Pulmonary artery endothelial cell (primary cell): ENCODE results near the gene ARRDC1. TPM values are rescaled to one million over a fixed set of nuclear protein-coding genes. Genes with fewer than 3 reads are reported as not detected.
A peak's percentile ranks its signal among the peaks of the same experiment; 100 is the strongest.
"Not testable (repeated sequence)": the region's sequence is repeated elsewhere in the genome, so short reads cannot be mapped to it uniquely, and the experiment has no call there.

Experiments used
- DNase-seq: peaks from one replicate; pipeline ENCODE4 v3.0.0-alpha.2; 2011; ENCODE audit warnings: low read depth, low spot score
- total RNA-seq: library from RNA; depleted of rRNA; stranded (reverse); fragments of >200 nt; gene quantifications from 2 replicates; pipeline ENCODE4 v1.2.3, GENCODE V29; 2014

Gene ARRDC1, protein sequence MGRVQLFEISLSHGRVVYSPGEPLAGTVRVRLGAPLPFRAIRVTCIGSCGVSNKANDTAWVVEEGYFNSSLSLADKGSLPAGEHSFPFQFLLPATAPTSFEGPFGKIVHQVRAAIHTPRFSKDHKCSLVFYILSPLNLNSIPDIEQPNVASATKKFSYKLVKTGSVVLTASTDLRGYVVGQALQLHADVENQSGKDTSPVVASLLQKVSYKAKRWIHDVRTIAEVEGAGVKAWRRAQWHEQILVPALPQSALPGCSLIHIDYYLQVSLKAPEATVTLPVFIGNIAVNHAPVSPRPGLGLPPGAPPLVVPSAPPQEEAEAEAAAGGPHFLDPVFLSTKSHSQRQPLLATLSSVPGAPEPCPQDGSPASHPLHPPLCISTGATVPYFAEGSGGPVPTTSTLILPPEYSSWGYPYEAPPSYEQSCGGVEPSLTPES
- total RNA-seq: 19.4 and 22.1 TPM in 2 replicates

DNA sequence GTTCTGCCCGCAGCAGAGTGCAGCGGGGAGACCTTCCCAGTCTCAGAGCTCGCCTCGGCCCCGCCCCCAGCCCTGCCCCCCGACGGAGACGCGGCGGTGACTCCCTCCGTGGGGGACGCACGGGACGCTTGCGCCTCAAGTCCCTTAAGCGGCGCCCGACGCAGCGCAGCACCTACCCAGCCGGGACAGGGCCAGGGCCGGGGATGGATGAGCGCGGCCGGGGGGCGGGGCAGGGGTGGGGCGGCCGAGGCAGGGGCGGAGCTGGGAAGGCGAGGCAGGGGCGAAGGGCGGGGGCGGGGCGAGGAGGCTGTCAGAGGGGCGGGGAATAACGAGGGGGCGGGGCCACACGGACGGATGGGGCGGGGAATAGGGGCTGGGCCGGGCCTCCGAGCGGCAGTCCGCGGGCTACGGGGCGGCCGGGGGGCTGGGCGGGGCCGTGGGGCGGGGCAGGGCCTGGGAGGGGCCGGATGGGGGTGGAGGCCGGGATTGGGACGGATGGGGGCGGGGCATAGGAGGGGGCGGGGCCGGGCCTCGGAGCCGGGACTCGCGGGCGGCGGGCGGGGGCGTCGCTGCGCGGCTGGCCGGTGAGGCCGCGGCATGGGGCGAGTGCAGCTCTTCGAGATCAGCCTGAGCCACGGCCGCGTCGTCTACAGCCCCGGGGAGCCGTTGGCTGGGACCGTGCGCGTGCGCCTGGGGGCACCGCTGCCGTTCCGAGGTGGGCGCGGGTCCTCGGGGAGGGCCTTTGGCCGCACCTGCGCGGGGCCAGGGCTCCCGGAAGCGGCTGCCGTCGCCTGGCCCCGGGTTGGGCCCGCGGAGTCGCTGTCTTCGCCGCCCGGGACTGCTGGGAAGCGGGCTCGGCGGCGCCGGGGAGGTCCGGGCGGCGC, at the start of gene ARRDC1:
ARRDC1 (plus strand) TSS at position 566 of the 884 bp plus-strand sequence; CDS start at position 598, 32 bp downstream.
- DNase-seq: peak; percentile 43

DNA sequence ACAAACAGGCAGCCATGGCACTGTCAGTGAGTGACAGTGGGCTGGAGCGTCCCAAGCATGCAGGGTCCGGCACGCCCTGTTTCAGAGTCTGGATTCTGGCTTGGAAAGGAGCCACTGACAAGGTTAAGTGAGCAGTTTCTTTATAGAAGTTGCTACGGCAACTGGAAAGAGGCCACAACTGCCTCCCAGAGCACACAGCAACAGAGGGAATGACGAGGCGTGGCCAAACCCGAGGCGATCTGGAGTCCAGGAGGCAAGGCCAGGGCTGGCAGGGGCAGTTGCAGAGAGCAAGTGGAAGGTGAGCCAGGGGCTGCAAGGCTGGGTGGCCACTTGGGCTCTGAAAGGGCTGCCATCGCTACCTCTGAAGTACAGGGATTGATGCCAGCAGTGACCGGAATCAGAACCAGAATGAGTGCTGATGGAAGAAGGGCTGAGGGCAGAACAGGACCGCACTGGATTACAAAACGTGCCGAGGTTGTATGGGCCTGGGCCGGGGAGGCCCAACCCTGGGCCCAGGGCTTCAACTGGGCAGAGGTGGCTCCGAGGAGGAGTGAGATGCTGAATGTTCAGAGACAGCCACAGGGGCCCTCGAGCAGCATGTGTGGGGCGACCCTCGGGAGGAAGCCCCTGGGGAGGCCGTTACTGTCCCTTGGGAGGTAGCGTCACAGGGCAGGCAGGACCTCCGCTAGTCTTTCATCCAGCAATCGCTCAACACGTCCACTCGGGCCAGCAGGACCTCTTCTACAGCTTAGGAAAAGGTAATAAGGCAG, 49.2 kb upstream of the ARRDC1 start:
- DNase-seq: no peak

DNA sequence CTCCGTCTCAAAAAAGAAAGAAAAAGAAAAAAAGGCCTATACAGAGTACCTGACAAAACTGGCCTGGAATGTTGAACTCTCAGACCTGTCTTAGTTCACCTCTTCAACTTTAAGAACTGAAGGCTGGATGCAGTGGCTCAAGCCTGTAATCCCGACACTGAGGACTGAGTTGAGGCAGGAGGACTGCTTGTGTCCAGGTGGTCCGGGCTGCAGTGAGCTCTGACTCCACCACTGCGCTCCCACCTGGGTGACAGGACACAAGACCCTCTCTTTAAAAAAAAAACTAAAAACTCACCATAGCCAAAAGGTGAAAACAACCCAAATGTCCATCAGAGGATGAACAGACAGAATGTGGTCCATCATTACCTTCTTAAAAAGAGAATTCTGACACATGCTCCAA, 47.4 kb upstream of the ARRDC1 start:
- DNase-seq: no peak

DNA sequence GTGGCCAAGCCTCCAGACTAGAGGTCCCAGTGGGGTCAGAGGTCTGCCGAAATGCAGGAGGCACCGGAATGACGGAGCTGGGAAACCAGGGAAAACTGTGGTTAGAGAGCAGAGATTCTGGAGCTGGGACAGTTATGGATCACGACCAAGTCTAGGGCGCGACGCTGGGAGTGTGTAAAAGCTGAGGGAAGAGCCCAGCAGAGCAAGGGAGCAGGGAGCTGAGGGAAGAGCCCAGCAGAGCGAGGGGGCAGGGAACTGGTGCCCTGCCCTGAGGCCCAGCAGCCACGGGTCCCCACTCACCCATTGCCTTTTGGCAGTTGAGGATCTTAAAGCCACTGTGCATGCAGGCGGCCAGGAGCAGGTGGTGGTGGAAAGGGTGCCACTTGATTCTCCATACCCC, 41.4 kb upstream of the ARRDC1 start:
- DNase-seq: no peak

DNA sequence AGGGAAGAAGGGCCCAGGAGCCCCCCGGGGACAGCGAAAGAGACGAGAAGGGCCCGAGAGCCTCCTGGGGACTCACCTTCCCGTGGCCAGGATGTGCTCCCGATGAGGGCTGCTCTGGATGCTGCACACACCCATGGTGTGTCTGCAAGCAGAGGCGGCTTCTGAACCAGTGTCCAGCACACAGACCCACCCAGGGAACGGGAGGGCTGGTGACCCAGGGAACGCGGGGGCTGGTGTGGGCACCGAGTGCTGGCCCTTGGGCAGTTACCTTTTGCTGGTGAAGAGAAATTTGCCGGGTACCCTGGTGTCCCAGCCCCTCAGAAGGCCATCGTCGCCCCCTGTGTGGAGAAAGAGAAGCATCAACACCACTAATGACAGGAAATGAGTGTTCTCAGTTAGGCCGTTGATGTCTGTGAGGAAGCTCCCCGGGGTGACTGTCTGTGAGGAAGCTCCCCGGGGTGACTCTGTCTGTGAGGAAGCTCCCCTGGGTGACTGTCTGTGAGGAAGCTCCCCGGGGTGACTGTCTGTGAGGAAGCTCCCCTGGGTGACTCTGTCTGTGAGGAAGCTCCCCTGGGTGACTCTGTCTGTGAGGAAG, 40.6 kb upstream of the ARRDC1 start:
- DNase-seq: no peak

DNA sequence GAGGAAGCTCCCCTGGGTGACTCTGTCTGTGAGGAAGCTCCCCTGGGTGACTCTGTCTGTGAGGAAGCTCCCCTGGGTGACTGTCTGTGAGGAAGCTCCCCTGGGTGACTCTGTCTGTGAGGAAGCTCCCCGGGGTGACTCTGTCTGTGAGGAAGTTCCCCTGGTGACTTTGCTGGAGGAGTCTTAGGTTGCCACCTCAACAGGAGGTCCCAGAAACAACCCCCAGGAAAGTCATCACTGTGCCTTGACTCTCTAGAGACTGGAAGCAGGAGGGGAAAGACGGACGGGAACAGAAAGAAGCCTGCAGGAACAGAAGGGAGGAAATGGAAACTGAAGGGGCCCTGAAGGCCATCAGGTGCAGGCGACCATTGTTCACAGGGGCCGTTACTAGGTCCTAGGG, 37.0 kb upstream of the ARRDC1 start:
- not testable (repeated sequence) for DNase-seq

DNA sequence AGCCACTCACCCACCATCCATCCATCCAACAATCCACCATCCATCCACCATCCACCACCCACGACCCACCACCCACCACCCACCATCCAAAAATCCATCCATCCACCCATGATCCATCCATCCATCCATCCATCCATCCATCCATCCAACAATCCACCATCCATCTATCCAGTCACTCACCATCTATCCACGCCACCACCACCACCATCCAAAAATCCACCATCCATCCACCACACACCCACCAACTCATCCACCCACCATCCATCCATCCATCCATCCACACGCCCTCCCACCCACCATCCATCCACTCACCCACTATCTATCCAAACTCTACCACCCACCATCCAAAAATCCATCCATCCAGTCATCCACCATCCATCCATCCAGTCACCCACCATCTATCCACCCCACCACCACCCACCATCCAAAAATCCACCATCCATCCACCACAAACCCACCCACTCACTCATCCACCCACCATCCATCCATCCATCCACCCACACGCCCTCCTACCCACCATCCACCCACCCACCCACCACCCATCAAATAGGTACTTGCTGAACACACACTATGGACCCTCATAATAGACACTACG, 35.8 kb upstream of the ARRDC1 start:
- DNase-seq: no peak

DNA sequence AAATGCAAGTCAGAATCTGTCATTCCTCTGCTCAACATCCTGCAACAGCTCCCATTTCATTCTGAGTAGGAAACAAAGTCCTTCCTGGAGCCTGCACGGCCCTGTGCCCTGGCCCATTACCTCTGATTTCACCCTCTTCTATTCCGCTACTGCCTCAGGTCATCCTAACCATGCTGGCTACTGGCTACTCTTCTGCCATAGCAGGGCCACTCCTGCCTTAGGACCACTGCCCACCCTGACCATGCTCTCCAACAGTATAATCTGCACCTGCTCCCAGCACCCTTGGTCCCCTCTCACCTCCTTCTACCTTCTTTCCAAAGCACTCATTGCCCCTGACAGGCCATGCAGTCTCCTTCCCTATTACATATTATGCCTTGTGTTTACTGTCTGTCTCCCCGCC, 34.9 kb upstream of the ARRDC1 start:
- no peak for DNase-seq

DNA sequence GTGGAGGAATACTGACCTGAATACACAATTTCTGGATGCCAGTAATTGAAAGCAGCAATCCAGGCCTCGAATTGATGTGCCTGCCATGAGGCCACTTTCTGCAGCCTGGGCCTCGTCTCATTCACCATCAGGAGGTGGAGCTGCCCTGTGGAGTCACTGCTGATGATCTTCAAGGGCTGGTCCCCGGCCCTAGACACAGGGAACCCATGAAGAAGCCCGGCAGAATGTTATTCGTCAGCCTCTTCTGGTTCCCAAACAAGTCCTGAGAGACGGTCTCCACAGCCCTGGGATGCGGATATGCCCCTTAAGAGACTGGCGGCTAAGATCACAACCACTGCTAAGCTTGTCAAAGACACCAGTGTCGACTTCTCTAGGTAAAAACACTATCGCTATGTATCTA, 31.3 kb upstream of the ARRDC1 start:
- no peak for DNase-seq

DNA sequence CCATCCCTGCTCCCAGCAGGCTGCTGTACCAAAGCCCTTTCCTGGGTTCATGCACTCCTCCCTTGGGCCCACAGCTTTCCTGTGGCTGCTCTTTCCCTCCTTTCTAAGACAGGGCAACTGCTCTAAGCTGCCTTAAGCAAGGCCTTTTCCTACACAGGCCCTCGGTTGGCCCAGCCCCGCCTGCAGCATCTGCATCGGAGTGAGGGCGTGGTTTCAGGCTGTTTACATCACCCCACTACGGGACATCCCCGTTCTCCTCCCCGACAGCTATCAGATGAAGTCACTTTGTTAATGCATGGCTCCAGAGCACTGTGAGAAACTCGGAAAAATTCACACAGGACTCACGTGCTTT, 30.1 kb upstream of the ARRDC1 start:
- DNase-seq: no peak

DNA sequence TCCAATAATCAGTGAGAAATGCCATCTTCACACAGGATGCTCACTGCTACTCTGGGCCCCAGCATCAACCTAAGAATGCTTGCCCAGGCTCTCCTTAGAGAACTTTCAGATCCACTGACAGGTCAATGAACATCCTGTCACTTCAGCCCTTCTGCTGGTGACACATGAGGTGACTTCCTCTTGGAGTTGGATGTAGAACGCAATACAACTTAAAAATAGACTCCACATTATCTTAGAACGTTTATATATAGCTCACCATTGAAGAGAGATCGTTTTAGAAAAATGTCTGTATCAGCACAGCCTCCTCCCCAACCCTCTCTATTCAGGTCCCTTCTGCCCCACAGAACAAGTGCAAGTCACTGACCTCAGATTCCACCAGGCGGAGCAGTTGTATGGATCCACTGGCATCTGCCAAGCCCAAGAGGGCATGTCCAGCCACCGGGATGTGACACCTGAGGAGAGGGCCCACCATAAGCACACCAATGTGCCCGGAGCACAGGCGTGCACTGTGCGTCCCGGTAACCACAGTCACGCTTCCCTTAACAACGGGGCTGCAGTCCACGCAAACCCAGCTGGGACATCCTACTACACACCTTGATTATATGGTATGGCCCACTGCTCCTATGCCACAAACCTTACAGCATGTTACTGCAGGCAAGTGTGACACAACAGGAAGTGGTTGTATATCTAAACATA, 29.6 kb upstream of the ARRDC1 start:
- DNase-seq: no peak

DNA sequence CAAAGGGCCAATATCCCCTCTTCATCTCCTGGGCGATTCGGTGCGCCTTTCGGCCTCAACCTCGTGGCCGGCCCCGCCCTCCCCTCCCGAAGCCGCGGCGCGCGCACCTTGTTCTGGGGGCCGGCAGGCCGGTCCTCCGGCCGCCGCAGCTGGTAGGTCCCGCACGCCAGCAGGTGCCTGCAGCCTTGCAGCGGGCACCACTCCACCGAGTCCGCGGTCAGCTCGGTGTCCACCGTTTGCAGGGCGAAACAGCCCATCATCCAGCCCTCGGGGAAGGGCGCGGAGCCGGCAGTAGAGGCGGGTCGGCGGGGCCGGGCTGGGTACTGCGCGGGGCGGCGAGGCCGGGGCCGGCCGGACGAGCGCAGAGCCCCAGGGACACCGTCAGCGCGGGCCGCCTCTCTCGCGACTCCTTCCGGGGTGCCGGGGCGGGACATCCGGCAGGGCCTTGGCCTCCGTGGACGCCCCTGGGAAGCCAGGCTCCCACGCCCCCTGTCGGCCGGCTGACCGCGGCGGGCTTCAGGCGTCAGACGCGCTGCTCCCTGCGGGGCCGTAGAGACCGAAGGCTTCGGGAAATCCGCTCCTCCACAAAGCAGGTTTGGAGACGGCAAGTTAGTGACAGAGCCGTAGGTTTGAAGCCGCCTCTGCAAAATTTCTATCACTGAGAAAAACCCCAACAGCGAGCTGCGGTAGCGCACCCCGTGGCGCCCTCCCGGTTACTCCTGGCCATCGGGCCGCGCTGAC, 26.8 kb upstream of the ARRDC1 start, which contains the start of gene DPH7:
DPH7 (minus strand) TSS at position 408 of the 741 bp plus-strand sequence; CDS start at position 260, 148 bp downstream.
- DNase-seq: peak; percentile 62

DNA sequence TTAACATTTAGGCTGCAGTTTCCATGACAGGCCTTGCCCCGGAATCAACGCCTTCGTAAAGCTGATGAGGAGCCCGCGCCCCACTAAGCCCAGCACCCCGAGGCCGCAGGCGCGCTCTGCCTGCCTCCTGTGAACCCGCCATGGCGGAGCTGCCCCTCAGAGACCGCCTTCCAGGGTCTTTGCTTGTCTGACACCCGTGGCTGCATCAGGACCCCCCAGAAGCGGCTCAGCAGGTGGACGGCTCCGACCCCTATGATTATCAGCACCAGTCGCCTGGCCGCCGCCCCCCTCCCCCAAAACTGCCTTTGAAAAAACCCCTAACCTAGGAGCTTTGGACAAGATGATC, 26.3 kb upstream of the ARRDC1 start:
- DNase-seq: no peak

DNA sequence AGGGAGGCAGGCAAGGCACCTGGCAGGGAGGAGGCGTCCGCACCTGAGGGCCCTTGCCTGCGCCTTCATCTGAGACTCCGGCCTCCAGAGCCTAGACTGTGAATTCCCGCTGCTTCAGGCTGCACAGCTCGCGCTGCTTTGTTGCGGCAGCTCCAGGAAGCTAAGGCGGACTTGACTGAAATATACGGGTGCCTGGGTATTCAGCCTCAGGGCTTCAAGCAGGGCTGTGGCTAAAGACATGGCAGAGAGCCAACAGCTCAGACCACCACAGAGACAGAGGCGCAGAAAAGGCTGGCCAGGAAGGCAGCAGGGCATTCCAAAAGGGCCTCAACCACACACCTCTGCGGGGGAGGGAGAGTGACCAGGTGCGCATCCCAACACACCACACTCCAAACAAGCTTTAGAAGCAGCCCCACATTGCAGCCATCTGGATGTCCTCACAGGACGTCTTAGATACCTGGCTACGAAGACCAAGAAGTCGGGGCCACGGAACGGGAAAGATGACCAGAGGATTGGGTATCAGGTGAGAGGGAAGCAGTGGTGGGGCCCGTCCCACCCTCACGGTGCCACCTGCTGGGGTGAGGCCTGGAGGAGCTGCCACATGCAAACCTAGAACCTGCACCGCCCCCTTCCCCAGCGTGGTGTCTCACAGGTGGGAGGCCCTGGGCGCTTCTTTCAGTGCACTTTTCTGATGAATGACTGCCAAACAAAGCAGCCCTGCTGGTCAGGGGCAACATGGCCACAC, 25.1 kb upstream of the ARRDC1 start:
- no peak for DNase-seq

DNA sequence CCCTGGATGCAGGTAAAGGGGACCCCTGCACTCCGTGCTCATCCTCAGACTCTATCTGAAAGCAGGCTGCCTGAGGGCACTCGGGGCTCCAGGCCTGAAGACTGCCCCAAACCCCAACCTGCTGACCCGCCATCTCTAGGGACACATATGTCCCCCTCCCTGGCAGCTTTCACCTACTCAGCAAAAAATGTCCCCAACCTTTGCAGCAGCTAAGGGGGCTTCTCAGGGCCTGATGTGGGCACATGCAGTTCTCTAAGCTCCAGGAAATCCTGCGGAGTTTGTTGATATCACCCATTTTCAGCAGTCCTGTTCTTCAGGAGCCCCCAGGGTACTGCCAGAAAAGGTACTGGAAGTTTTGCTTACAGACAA, 24.5 kb upstream of the ARRDC1 start:
- DNase-seq: no peak

DNA sequence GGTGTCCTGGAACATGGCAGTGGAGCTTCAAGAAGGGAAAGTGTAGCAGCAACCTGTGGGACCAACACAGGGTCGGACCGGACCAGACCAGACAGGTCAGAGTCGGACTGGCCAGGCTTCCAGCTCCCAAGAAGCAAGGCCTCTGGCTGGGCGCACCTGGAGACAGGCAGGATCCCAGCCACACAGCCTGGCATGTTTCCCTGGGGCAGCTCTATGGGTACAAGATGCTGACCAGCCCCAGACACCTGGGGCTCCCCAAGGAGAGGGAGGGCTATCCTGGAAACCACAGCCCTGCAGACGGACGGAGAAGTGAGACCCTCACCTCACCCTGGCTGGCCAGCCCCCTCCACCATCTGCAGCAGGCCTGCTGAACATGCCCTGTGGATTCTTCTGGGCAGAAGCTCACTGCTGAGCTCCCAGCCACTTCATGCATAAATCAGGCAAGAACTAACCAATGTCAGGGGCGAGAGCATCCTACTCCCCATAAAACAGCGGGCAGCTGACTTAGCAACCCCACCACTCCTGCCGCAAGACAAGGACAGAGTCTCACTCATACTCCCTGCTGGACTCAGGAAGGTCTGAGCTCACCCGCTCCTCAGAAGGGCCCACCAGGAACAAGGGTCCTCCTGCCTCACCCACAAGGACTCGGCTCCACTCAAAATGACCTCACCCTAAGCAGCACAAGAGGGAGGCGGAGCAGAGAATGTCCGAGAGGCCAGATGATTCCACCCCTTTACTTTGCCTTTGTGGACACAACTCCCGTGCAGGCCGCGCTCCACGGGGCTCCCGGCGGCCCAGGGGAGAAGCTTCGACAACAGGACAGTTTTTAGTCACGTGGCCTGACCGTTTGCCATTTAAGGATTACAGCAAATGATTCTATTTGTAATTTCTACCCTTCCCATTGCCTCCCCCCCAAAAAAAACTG, 23.9 kb upstream of the ARRDC1 start:
- DNase-seq: no peak

DNA sequence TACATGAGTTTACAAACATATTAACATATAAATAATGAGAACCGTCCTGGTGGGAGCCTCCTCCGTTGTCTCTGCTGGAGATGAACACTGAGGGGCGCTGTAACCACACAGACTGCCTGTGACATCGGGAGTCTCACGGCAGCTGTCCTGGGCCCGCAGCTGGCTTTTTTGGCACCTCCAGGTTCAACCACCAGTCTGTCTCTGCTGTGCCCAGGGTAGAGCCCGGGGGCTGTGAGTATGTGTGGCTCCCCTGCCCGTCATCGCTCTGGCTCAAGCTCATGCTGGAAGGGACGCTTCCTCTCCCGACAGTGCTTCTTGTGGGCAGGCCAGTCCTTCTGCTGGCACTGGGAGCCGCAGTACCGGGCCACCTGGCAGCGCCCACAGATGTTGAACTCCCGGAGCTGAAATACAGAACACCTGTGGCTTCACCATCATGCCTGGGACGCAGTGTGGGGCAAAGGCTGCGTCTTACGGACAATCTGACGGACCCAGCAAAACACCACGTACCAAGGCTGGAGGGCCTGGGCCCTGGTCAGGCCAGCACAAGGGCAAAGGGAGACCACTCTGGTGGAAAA, 23.1 kb upstream of the ARRDC1 start:
- DNase-seq: no peak

DNA sequence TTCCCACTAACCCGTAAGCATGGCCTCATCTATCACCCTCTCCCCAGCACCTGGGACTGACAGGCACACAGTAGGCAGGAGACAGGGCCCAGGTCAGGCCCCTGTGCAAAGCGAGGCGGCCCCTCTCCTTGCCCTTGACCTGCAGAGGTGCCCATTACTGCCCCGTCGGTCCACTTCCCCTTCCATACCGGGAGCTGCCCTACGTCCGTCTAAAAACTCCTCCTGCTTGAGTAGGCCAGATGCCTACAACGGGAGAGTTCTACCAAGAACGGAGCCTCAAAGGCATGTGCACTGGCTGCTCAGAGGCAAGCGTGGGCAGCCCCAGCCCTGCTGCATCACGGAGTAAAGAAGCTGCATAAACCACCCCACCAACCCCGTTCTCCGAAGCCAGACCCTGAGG, 22.1 kb upstream of the ARRDC1 start:
- DNase-seq: no peak
